NCI-H187 treated with DMSO at 0.1 percent for 48 hours (cell line): ENCODE data around the gene CCNYL1.

ENCODE experiments used
- DNase-seq: peaks from one replicate; lab custom pipeline; 2025; lab: John Stamatoyannopoulos, UW

CCNYL1 gene

GRCh38 chr2:207766041-207766551 lies 54.7 kb downstream of the CCNYL1 start:
- DNase-seq = no peak

- DNase-seq = no peak
Measured at GRCh38 chr2:207766697-207767460, 55.4 kb downstream of the CCNYL1 start.

- DNase-seq = no peak
Measured at GRCh38 chr2:207767461-207768167, 56.2 kb downstream of the CCNYL1 start.

GRCh38 chr2:207768168-207768865 lies 56.9 kb downstream of the CCNYL1 start:
- DNase-seq = no peak

- DNase-seq = no peak
Measured at GRCh38 chr2:207768866-207769596, 57.6 kb downstream of the CCNYL1 start.

GRCh38 chr2:207770602-207771404 lies 59.4 kb downstream of the CCNYL1 start:
- DNase-seq = no peak

GRCh38 chr2:207771421-207771820 lies 60.0 kb downstream of the CCNYL1 start:
- DNase-seq = no peak

- no peak for DNase-seq
Measured at GRCh38 chr2:207772081-207772843, 60.8 kb downstream of the CCNYL1 start.

GRCh38 chr2:207772844-207773205 lies 61.4 kb downstream of the CCNYL1 start:
- no peak for DNase-seq

- no peak for DNase-seq
Measured at GRCh38 chr2:207775473-207775872, 64.0 kb downstream of the CCNYL1 start.

GRCh38 chr2:207777124-207777523 lies 65.7 kb downstream of the CCNYL1 start:
- no peak for DNase-seq

- DNase-seq = no peak
Measured at GRCh38 chr2:207778298-207778882, 67.0 kb downstream of the CCNYL1 start.

- no peak for DNase-seq
Measured at GRCh38 chr2:207779523-207779922, 68.1 kb downstream of the CCNYL1 start.

- DNase-seq = no peak
Measured at GRCh38 chr2:207782238-207783030, 71.0 kb downstream of the CCNYL1 start.

GRCh38 chr2:207783514-207783913 lies 72.1 kb downstream of the CCNYL1 start:
- DNase-seq = no peak

GRCh38 chr2:207784898-207785297 lies 73.5 kb downstream of the CCNYL1 start:
- DNase-seq = no peak

GRCh38 chr2:207787017-207787416 lies 75.6 kb downstream of the CCNYL1 start:
- no peak for DNase-seq

GRCh38 chr2:207787800-207788199 lies 76.4 kb downstream of the CCNYL1 start:
- DNase-seq = no peak

GRCh38 chr2:207790898-207791297 lies 79.5 kb downstream of the CCNYL1 start:
- DNase-seq = no peak
